Left colon (tissue), 2 donors: ENCODE data around the gene TCAF1. TPM values are rescaled to one million over a fixed set of nuclear protein-coding genes. Genes with fewer than 3 reads are reported as not detected.

Experiments used
- ATAC-seq: fragments of 200-7000 bp; cut with Tn5 transposase; one replicate; pipeline ENCODE4 v1.9.1; 2020; ENCODE audit warnings: mild to moderate bottlenecking, moderate library complexity
- DNase-seq, 2 donors: peaks; one replicate each; pipeline ENCODE4 v3.0.0-alpha.2; 2020
- intact Hi-C, 2 donors: fragments of 100-400 bp; cut with DNase I in 1 of 2; cut with micrococcal nuclease in 1 of 2; formaldehyde crosslinking; loops; one replicate each; pipeline versions ENCODE4 v1.11.2 to v1.14.0; 2022; cut with DNase I, micrococcal nuclease
- total RNA-seq, 2 donors: library from RNA; stranded (reverse); fragmentation: NEBNext Ultra II Directional; extraction: Animal tissue kit (Norgen Biotek cat#: 25700); gene quantifications; one replicate each; pipeline ENCODE4 v1.2.1, GENCODE V29; 2021
- donor health status: DM: no; HTN: no; CAD: no.
- donor health status: DM: yes; HTN: yes; CAD: no.

TCAF1 gene
- total RNA-seq, 2 donors from 2014 or later: 33.4 to 44.4 TPM

- no peak for DNase-seq
- ATAC-seq: no peak
- intact Hi-C loops: no loop called here
These were observed 6.1 kb upstream of the TCAF1 start for GRCh38 chr7:143908120-143908519.

GRCh38 chr7:143906895-143907294 is 4.9 kb upstream of the TCAF1 start:
- no peak for ATAC-seq
- intact Hi-C loops: no loop called here
- DNase-seq: no peak

GRCh38 chr7:143906151-143906550 is 4.2 kb upstream of the TCAF1 start:
- ATAC-seq (no peak), DNase-seq (no peak)
- intact Hi-C loops: no loop called here

- ATAC-seq: no peak
- intact Hi-C loops: no loop called here
- DNase-seq: no peak
These were observed 3.5 kb upstream of the TCAF1 start for GRCh38 chr7:143905509-143905908.

GRCh38 chr7:143902332-143902899 is 440 bp upstream of the TCAF1 start:
- no peak for ATAC-seq
- peak in 1 of 2 donors; percentile 25 for DNase-seq
- intact Hi-C loops: no loop called here

- DNase-seq (peak in 1 of 2 donors; percentile 49), ATAC-seq (peak; percentile 30)
- intact Hi-C loops: no loop called here
These were observed 676 bp downstream of the TCAF1 start for GRCh38 chr7:143901332-143901667.

- intact Hi-C loops: no loop called here
- ATAC-seq (no peak), DNase-seq (no peak)
These were observed 1.7 kb downstream of the TCAF1 start for GRCh38 chr7:143900230-143900766.

- no peak for ATAC-seq
- intact Hi-C loops: no loop called here
- DNase-seq: no peak
These were observed 3.2 kb downstream of the TCAF1 start for GRCh38 chr7:143898810-143899209.

GRCh38 chr7:143896667-143897066 is 5.3 kb downstream of the TCAF1 start:
- intact Hi-C loops: no loop called here
- DNase-seq (no peak), ATAC-seq (no peak)

GRCh38 chr7:143892527-143893300 is 9.3 kb downstream of the TCAF1 start:
- DNase-seq (no peak), ATAC-seq (peak; percentile 77)
- intact Hi-C loops: no loop called here

GRCh38 chr7:143891457-143891856 is 10.5 kb downstream of the TCAF1 start:
- intact Hi-C loops: no loop called here
- ATAC-seq: no peak
- DNase-seq: no peak

- intact Hi-C loops: no loop called here
- ATAC-seq (peak; percentile 90), DNase-seq (no peak)
These were observed 11.4 kb downstream of the TCAF1 start for GRCh38 chr7:143890558-143890957.

- intact Hi-C loops: no loop called here
- no peak for DNase-seq
- no peak for ATAC-seq
These were observed 12.9 kb downstream of the TCAF1 start for GRCh38 chr7:143889068-143889467.

GRCh38 chr7:143886826-143887477 is 15.0 kb downstream of the TCAF1 start:
- no peak for DNase-seq
- intact Hi-C loops: no loop called here
- no peak for ATAC-seq

- ATAC-seq (no peak), DNase-seq (no peak)
- intact Hi-C loops: no loop called here
These were observed 16.0 kb downstream of the TCAF1 start for GRCh38 chr7:143885951-143886350.

GRCh38 chr7:143884969-143885559 is 16.9 kb downstream of the TCAF1 start:
- intact Hi-C loops: no loop called here
- peak in 1 of 2 donors; percentile 35 for DNase-seq
- no peak for ATAC-seq

- no peak for ATAC-seq
- no peak for DNase-seq
- intact Hi-C loops: no loop called here
These were observed 17.6 kb downstream of the TCAF1 start for GRCh38 chr7:143884241-143884968.

- peak; percentile 71 for ATAC-seq
- peak; percentile 41 to 58 for DNase-seq
- intact Hi-C loops: no loop called here
These were observed 19.3 kb downstream of the TCAF1 start for GRCh38 chr7:143882604-143883078.
